ENCODE data around the gene NEK4. TPM values are rescaled to one million over a fixed set of nuclear protein-coding genes. Genes with fewer than 3 reads are reported as not detected.

The NEK4 gene
- polyA plus RNA-seq, 1 experiment = 14.4 TPM

DNA sequence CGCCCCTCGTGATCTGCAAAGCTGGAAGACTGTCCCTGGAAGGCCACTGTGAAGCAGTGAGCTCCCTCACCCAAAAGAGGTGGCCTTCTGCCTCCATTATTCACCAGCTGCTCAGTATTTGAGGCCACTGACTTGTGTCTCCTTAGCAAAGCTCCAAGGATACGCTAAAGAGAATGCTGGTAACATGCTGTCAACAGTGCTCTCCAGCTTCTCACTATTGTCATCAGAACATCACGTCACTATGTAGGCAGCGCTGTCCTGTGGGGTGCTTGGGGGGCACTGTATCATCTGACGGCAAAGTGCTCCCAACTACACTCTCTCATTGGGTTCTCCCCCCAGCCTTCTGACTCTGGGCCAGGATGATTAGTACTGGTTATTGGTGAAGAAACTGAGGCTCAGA lies 45.5 kb upstream of the NEK4 start:
- ChIA-PET POLR2A (no interaction called here), CTCF (no interaction called here)
- Histone ChIP-seq H3K9me3 (ENCODE audit: control insufficient read depth, insufficient read depth, low read length) (no peaks in the 10 kb centered on the region), H3K4me3 (ENCODE audit: low read depth, low read length) (no peak overlapping the region), H3K27me3 (ENCODE audit: control insufficient read depth, insufficient read depth, low read length) (peaks cover 11% of the 10 kb centered on the region), H3K27ac (ENCODE audit: low read depth, low read length) (no peak overlapping the region)
- no peak for DNase-seq (ENCODE audit: low read depth, low spot score)
- TF ChIP-seq, protein P1, sequence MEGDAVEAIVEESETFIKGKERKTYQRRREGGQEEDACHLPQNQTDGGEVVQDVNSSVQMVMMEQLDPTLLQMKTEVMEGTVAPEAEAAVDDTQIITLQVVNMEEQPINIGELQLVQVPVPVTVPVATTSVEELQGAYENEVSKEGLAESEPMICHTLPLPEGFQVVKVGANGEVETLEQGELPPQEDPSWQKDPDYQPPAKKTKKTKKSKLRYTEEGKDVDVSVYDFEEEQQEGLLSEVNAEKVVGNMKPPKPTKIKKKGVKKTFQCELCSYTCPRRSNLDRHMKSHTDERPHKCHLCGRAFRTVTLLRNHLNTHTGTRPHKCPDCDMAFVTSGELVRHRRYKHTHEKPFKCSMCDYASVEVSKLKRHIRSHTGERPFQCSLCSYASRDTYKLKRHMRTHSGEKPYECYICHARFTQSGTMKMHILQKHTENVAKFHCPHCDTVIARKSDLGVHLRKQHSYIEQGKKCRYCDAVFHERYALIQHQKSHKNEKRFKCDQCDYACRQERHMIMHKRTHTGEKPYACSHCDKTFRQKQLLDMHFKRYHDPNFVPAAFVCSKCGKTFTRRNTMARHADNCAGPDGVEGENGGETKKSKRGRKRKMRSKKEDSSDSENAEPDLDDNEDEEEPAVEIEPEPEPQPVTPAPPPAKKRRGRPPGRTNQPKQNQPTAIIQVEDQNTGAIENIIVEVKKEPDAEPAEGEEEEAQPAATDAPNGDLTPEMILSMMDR (IDR thresholded peaks at IDR 0.05; ENCODE audit: low read depth, low read length) = no peak

DNA sequence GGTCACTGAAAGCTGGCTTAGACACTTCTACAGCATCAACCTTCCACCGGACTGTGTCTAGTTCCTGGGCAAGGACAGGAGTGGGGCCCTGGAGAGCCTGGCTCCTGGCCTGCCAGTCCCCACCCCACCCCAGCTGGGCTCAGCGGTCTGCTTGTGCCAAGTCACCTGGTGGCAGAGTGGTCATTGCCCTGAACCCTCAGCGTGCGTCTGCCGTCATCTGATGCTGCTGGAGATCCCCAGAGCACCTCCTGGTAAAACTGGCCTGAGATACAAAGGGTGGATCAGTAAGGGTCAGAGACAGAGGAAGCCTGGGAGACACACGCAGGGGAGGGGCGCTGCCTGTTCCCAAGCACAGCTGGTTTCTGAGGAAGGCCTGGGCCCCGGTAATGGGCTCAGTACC lies 43.1 kb upstream of the NEK4 start:
- TF ChIP-seq, protein P1 (IDR thresholded peaks at IDR 0.05; ENCODE audit: low read depth, low read length) = no peak
- ChIA-PET CTCF (no interaction called here), POLR2A (no interaction called here)
- Histone ChIP-seq H3K4me3 (ENCODE audit: low read depth, low read length) (no peak overlapping the region), H3K9me3 (ENCODE audit: control insufficient read depth, insufficient read depth, low read length) (no peaks in the 10 kb centered on the region), H3K27ac (ENCODE audit: low read depth, low read length) (no peak overlapping the region), H3K27me3 (ENCODE audit: control insufficient read depth, insufficient read depth, low read length) (peaks cover 17% of the 10 kb centered on the region)
- no peak for DNase-seq (ENCODE audit: low read depth, low spot score)

DNA sequence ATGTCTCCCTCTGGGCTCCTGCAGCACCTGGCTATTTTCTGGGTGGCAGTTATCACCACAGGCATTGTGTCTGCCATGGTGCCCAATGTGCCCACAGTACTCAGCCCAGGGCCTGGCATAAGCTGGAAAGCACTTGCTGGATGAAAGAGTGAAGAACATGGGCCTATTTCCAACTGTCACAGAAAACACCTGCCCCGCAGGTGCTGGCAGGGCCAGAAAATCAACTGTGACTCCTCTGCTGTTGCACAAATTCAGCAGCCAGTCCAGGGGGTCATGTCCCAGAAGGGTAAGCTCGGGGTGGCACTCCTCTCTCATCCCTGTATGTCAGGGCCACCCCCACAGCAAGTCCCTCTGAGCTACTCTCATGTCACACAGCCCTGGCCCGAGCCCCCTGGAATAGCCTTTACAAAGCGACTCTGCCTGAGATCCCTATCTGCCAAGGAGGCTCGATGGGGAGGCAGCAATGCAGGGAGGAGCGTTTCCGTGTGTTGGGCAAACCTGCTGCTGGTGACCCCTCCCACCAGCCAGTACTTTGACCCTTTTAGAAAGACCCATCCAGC lies 40.8 kb upstream of the NEK4 start:
- no peak for DNase-seq (ENCODE audit: low read depth, low spot score)
- CTCF ChIA-PET = interaction anchor here (1.9 kb wide), 1 partner anchor 10 kb away, joined by 13 read pairs; no protein-coding TSS in a partner anchor
- peaks cover 29% of the 10 kb centered on the region for H3K27me3 ChIP-seq (ENCODE audit: control insufficient read depth, insufficient read depth, low read length)
- TF ChIP-seq, protein P1 (IDR thresholded peaks at IDR 0.05; ENCODE audit: low read depth, low read length) = no peak
- H3K4me3 ChIP-seq (ENCODE audit: low read depth, low read length) = no peak overlapping the region
- no peak overlapping the region for H3K27ac ChIP-seq (ENCODE audit: low read depth, low read length)
- no peaks in the 10 kb centered on the region for H3K9me3 ChIP-seq (ENCODE audit: control insufficient read depth, insufficient read depth, low read length)
- POLR2A ChIA-PET = no interaction called here

DNA sequence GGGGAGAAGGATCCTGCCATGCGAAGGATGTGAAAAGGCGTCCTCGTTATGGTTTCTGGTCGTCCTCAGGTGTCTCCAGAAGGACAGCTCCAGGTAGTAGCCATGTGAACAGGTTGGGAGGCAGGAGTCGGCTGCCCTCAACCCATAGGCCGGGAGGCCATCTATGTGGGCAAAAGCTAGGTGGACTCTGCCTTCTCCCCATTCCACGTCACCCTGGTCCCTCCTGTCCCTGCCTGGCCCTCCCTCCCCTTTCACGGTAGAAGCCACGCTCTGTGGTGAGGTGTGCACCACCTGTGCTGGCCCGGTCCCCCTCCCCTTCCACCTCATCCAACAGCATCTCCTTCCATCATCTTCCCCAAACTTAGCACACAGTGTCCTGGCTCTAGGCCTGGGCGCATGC lies 40.2 kb upstream of the NEK4 start:
- TF ChIP-seq, protein P1 (IDR thresholded peaks at IDR 0.05; ENCODE audit: low read depth, low read length) = no peak
- POLR2A ChIA-PET = no interaction called here
- H3K9me3 ChIP-seq (ENCODE audit: control insufficient read depth, insufficient read depth, low read length) = no peaks in the 10 kb centered on the region; the same call in 1 of the 2 replicates
- CTCF ChIA-PET = no interaction called here
- no peak for DNase-seq (ENCODE audit: low read depth, low spot score)
- H3K27me3 ChIP-seq (ENCODE audit: control insufficient read depth, insufficient read depth, low read length) = peaks cover 29% of the 10 kb centered on the region
- no peak overlapping the region for H3K4me3 ChIP-seq (ENCODE audit: low read depth, low read length)
- H3K27ac ChIP-seq (ENCODE audit: low read depth, low read length) = no peak overlapping the region

DNA sequence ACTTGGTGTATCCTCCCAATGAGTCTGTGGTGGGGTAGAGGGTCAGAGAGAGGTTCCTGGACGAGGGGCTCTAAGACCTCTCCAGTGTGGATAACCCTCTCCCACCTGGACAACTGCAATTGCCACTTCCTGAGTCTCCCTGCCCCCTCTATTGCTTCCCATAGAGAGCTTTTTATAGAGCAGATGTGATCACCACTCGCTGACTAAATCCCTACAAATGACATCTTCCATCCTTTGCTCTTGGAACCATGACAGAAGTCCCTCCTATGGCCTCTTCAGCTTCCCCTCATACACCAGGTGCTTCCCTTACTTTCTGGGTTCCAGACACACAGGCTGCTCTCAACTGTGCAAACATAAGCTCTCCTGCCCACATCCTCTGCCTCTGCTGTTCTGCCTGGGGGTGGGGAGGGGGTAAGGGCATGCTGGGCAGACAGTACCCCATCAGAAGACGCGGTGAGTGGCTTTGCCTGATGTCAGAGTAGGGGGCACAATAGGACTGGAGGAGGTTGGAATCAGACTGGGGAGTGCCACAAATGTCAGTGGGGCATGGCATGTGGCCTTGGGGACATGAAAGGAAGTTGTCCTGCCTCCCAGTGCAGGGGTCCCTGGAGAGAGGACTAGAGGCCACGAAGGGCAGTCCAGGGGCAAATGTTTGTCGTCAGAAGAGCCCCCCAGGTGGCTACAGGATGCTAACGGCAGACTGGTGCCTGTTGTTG lies 39.1 kb upstream of the NEK4 start:
- ChIA-PET POLR2A (no interaction called here), CTCF (no interaction called here)
- DNase-seq (ENCODE audit: low read depth, low spot score) = no peak
- peaks cover 32% of the 10 kb centered on the region for H3K27me3 ChIP-seq (ENCODE audit: control insufficient read depth, insufficient read depth, low read length)
- H3K9me3 ChIP-seq (ENCODE audit: control insufficient read depth, insufficient read depth, low read length) = no peaks in the 10 kb centered on the region; the same call in 1 of the 2 replicates
- H3K27ac ChIP-seq (ENCODE audit: low read depth, low read length) = no peak overlapping the region
- TF ChIP-seq, protein P1 (IDR thresholded peaks at IDR 0.05; ENCODE audit: low read depth, low read length) = no peak
- no peak overlapping the region for H3K4me3 ChIP-seq (ENCODE audit: low read depth, low read length)
